Activated effector memory CD4-positive, alpha-beta T cell treated with Interleukin-2 at 50 U/mL for 16 hours (primary cell): ENCODE measurements around the gene VPS13C.

ENCODE experiments used
- DNase-seq: peaks from one replicate; pipeline ENCODE4 v3.0.0-alpha.2; 2020

The VPS13C gene

DNA sequence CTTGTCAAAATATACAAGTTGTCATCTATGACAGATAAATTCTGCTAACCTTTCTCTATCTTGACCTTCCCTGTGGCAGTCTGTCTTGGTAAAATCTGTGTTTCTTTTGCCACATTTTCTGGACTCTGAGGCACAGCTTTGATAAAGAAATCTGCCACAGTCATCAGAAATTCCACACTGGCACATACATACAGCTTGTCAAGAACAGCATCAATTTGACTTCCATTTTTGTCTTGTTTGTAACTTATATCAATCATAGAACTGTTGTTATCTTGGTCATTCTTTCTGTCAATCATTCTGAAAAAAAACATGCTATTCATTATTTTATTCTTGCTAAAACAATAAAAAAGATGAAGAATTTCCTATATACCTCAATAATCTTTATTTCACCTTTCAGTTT lies 130.8 kb downstream of the VPS13C start:
- DNase-seq: no peak

DNA sequence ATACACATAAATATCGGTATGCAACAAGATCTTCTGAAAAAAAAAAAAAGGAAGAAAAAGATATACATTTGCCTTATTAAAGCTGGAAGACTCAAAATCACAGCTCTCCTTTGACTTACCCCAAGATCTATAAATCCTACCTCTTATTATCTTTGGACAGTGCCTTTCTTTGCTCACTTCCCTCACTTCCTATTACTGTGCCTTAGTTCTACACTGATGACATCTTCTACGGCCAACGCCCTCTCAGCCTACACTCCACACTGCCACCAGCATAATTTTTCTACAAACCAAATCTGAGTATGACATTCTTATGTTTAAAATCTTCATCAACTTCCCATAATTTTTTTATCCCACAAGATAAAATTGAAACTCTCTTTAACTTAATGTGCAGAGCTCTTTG lies 137.1 kb downstream of the VPS13C start:
- DNase-seq: no peak

DNA sequence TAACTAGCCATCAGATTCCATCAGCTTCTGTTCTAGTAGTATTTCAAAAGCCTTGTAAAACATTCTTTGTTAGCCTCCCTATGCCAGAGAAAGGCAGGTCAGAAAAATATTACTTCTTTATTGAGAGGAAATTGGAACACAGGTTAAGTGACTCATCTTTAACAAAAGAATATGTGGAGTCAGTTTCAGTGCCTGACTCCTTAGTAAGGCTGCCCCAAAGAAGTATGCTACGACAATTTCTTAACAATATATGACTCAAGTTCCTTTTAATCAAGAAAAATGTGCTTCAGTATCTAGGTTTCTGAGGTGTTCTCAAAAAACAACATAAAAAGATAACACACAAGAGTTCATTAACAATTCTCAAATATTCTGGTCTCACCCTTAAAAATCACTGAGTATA lies 139.2 kb downstream of the VPS13C start:
- no peak for DNase-seq

DNA sequence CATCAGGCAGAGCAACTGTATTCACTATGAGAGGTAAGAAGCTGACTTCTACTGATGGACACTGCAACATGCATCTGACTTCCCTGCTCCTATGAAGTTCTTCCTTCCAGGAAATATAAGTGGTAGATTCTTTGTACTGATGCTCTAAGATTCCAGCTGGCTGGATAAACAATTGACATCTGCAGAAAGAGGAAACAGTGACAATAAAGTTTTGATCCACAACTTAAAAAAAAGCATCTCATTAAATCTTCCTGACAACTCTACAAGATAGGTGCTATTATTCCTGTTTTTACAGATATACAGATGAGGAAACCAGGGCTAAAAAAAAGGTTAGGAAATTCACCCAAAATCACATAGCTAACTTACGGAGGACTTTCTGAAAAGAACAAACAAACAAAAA lies 142.8 kb downstream of the VPS13C start:
- no peak for DNase-seq

DNA sequence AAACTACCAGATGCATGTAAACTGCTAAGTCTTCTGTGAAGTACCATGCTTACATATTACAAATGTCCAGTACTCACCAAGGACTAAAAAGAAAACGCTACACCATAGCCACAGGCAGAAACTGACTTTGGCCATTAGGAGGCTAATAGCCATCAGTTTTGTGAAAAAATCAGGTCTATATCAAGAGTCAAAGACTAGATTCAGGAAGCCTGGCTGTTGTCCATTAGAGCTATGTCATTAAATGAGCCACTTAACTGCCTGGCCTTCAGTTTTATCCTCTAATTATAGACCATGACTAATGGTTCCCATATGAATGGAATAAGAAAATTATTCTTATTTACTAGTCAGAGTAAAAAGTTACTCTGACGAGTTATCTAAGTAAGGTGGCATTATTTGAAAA lies 144.1 kb downstream of the VPS13C start:
- DNase-seq: no peak

DNA sequence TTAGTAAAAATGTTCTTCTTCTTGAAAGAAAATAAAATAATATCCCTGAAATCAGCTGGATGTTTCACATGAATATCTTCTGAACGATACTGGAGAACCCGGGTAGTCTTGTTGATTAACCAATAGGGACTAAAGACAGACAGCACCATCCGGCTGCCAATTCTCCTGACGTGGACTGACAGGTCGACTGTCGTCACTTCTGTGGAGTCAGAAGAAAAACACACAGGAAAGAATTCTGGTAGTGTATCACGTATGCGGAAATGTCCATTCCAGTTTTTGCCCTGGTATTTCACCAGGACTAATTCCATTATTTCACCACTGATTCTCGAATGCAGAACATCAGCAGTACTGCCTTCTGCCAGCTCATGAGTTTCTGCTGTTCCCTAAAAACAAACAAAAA lies 144.6 kb downstream of the VPS13C start:
- DNase-seq: no peak

DNA sequence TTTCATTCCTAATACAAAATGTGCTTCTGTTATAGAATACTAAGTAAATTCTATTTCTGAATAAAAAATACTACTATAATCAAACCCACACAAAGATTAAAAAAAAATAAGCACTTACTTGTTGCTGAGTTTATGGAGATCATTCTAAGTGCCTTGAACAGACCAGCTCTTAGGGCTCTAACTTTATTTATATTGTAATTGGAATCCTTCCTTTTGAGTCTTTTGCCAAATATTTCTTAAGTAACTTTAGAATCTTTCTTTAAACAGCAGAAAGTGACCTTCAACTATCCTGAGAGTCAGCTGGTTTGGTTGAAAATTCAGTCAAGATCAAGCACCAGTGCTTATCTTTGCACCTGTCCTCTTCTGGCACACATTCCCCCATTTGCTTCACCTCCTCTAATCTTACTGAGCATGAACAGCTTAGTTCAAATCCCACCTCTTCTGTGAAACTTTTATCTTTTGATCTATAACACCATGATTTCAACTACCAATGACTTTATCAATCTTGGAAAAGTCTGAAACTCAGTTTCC lies 149.3 kb downstream of the VPS13C start:
- no peak for DNase-seq

DNA sequence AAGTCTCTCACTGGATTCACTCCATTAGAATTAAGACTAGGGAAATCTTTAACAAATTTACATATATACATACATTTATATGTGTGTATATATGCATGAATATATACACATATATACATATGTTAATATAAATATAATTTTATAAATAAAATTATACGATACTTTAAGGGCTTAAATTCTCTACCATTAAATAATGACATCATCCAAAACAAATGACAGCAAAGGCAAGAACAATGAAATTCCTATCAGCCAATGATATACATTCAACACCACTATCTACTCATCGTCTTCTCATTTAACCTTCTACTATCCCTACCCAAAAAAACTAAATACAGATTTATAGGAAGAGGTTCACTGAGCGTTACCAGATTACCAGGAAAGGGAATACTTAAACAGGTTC lies 152.0 kb downstream of the VPS13C start:
- no peak for DNase-seq

DNA sequence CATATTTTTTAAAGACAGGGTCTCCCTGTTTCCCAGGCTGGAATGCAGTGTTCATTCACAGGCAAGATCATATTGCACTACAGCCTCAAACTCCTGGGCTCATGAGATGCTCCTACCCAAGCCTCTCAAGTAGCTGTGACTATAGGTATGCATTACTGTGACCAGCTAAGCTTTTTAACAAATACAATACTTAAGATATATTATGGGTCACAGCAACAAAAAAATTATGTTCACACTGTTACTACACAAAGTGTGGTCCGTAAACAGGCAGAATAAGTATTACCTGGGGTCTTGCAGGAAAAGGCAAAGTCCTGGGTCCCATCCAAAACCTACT lies 152.5 kb downstream of the VPS13C start:
- no peak for DNase-seq

DNA sequence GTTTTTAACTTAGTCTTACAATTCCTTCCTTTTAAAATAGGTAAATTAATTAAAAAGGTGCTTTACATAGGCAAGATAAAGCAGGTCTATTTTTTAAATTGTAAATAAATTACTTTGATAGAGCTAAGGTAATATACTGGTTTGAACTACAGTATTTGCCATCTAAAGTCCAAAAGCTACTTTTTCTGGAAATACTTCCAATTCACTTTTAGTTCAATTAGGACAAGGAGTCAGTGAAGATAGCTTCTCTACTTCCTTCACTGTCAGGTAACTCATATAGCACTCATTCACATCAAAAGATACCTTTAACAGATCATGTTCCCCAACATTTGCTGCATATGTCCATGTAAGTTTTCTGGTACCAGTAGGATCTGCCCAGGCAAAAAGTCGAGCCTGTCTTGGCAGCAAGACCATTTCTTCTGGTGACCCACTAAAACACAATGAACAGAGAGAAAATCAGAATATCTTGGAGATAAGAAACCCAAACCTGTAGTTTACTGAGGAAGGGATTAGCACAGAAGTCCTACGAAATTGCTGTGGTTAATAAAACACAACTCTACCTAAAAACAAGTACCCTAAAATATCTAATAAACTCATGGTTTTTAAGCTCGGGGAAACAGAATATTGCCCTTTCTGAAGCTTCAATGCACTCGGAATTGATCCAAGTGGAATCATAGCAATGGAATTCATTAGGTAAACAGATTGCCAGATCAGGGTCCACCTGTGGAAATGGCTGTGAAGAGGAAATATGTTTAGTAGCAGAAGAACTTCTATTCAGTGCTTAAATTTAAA lies 153.1 kb downstream of the VPS13C start:
- no peak for DNase-seq

DNA sequence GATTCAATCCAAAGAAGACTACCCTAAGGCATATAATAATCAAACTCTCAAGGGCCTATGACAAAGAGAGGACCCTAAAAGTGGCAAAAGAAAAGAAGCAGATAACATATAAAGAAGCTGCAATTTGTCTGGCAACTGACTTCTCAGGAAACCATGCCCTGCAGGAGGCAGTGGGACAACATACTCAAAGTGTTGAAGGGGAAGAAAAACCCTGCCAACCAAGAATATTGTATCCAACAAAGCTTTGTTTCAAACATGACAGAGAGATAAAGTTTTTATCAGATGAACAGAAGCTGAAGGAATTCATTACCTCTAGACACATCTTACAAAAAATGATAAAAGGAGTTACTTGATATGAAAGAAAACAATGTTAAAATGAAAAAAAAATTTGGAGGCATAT lies 167.1 kb downstream of the VPS13C start:
- no peak for DNase-seq

DNA sequence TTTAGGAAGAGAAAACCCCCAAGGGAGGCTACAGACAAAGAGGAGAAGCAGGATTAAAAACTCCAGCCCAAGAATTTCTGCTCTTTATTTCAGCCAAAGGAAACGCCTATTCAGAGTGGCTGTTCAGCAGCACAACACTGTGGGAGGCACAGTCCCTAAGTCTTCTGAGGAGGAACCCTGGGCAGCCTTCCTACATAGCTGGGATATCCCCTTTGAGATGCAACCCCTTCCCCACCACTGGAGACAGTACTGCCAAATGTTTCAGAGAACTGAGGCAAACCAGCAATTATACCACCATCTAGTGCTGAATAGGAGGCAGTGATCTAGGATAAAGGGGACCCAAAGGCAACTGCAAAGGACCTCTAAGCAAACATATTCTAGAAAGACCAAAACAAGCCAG lies 168.1 kb downstream of the VPS13C start:
- no peak for DNase-seq

DNA sequence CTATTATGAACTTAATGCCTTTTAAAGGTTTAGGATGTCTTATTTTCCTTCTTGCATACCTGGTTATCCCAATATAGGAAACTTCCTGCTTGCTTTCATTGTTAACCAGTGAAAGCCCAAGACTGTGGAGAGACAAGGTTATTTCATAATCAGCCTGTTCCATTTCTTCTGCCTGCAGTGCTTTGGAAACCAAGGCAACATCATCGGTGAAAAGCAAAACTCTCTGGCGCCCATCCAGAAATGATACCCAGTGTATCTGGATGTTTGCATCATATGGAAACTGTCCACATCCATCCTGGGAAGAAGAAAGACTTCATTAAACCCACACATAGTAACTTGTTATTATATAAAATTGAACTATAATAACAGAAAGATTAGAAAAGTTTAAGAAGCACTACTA lies 170.1 kb downstream of the VPS13C start:
- DNase-seq: no peak

DNA sequence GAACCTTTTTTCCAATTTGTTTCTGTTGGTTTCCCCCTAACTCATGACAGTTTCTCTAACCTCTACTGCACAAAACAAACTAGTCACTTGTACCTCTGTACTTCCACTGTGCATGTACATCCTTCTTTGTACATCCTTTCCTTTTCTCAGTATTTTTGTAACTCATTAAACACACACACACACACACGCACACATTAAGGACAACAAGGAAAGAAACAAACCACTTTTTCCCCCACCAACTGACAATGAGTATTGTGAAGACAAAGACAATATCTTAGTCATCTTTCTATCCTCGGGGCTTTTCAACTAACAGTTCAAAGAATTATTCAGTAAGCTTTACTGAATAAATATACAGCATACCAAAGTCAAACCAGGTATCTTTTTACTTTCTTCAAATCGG lies 170.5 kb downstream of the VPS13C start:
- no peak for DNase-seq

DNA sequence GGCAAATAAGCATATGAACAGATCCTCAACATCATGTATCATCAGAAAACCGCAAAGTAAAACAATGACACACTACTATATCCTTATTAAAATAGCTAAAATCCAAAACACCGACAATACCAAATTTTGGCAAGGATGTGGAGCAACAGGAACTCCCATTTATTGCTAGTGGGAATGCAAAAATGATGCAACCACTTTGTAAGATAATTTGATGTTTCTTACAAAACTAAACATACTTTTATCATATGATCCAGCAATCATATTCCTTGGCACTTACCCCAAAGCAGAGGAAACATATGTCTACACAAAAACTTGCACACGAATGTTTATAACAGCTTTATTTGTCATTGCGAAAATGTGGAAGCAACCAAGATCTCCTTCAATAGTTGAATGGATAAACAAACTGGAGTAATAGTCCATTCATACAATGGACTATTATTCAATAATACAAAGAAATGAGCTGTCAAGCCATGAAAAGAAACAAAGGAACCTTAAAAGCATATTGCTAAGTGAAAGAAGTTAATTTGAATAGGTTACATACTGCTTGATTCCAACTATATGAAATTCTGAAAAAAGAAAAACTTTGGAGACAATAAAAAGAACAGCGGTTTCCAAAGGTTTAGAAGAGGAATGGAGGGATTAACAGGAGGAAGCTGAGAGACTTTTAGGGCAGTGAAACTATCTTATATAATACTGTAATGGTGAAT lies 172.0 kb downstream of the VPS13C start:
- no peak for DNase-seq

DNA sequence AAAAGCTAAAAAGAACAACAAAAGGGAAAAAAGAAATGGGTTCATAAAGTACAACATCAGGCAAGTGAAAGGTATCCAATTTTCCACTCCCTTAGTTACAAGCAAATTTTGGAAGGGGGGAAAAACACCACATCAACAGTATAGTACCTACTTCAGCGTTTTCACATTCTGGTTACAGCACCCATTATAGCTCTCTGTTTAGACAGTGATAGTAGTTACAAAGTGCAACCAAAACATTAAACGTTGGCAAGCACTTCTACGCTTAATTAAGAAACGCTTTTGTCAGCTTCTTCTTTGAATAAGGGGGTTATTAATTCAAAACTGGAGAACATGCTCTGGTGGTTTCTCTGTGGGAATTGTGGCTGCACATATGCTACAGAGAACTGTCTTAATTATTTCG lies 180.2 kb downstream of the VPS13C start:
- no peak for DNase-seq

DNA sequence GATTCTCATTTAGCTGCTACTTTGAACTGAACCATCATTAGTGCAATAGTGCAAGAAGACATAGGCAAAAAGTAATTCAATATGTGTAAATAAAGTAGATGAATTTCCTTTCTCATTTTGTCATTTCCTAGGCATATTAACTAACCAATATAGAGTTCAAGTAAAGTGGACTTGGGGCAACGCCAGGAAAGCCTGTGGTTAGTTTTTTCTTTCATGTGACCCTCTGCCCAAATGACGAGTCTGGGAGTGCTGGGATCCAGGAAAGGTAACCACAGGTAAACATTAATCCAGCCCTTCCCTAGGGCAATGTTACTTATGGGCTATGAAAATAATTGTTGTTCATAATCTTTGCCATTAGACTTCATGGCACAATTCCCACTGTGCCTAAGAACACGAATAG lies 181.0 kb downstream of the VPS13C start:
- DNase-seq: no peak

DNA sequence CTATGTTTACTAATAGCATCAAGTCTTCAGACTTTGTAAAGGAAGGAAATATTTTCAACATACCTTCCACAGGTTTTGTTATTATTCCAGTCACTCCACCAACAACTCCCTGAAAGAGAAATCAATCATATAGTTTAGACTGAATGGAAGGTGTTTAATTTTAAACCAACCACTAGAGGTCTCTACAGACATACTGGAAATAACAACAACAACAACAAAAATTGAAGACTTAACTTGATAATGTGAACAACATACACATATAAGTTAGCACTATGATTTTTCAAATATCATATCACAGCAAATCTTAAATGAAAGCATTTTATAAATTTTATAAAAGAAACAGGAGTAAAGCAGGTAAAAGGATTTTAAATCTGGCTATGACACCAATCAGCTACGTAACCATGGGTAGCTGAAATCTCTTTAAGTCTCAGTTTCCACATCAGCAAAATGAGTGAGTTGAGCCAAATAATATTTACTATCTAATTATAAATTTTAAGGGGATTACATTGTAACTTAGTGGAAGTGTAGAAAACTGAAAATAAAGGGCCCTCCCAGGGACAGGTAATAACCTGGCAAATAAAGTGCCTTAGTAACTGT lies 188.2 kb downstream of the VPS13C start:
- no peak for DNase-seq

DNA sequence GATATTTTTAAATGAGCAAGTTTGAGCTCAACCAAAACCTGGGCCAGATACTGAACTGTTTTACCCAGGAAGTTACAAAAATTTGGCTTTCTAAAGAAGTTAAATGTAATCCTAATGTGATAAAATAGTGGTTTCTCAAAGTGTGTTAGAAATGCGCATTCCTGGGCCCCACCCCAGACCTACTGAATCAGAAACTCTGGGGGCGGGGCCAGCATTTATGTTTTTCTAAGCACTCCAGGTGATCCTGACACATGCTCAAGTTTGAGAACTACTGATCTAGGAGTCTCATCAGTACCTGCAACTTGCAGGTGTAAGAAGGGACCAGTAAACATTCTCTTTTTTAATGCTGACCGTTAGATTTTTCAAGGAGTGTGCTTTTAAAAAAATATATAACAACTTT lies 190.6 kb downstream of the VPS13C start:
- no peak for DNase-seq

DNA sequence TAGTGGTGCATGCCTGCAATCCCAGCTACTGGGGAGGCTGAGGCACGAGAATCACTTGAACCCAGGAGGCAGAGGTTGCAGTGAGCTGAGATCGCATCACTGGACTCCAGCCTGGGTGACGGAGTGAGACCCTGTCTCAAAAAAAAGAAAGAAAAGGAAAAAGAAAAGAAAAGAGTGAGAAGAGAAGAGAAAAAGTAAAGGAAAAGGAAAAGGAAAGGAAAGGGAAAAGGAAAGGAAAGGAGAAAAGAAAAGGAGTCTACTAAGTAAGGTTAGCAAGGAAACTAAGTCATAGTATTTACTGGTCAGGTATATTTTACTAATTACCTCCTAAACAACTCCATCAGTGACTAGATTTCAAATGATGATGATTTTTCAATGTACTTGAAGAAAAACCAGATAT lies 198.3 kb downstream of the VPS13C start:
- no peak for DNase-seq

DNA sequence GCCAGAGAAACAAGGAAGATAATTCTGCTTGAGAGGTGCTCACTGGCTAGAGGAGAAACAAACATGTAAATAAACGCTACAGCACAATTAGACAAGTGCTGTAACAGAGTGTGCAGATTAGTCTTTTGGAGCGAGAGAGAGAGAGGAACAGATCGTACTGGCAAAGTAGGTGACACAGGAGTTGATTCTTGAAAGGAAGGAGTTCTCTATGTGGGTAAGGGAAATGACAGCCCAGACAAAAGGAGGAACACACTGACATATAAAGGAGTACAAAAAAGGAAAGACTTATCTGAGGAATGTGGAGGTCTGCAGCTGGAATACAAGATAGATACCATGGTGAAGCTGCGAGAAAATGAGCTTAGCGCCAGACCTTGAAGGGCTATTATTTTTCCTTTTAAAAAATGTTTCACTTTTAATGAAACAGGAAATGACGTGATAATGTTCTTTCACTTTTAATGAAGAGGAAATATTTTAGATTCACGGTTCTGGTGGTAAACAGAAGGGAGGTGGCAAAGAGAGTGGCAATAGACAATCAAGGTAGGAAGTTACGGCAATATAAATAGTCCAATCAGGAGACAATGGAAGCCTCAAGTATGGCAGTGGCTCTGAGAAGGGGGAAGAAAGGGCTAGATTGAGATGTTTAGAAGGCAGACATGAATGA lies 202.9 kb downstream of the VPS13C start:
- no peak for DNase-seq

DNA sequence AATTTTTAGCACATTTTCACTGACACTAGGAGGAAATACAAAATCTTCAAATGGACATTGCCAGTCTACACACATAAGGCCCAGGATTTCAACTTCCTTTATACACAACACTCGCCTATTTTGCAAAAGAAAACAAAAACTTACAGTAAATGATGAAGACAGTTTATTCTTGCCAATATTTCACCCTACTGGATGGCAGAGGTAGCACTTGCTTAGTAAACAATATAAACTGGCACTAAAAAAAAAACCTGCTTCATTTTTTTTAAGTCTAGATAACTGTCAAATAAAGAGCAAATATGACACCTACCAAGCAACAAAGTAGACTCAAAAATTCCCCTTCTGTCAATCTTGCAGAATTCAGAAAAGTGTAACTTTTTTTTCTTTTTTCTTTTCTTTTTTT lies 204.0 kb downstream of the VPS13C start:
- no peak for DNase-seq

DNA sequence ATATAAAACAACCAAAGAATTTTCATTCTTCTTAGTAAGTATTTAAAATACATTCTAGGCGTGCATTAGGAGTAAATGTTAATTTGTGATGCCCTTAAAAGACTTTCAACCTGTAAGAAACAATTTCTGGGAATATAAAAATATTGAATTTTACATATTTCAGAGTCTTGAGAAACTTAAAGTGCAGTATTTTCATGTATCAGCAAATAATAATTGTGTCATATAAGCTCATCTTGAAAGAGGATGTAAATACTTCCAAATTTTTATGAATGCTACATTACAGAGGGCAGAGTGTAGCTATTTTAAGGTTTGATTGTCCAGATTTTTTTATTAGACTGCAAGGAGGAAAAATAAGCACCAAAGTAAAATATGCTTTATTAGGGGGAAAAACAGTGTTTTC lies 207.1 kb downstream of the VPS13C start:
- no peak for DNase-seq

DNA sequence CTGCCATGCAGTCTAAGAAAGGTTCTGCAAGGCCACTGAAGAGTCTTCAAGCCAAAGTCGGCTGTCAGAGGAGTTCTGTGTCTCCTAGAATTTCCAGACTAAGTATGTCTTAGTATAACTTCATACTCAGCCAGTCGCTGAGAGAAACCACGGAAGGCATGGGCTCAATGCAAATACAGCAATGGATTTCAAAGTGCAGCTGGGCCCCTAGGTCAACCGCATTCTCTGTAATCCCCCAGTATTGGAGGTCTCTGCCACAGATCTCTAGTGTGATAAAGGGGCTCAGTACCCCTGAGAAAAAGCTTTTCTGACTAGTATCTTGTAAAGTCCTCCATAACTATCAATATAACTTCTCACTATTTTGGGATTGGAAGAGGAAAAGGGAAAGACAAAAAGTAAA lies 208.3 kb downstream of the VPS13C start:
- DNase-seq: no peak
